K562 (cell line): ENCODE measurements around the gene CNFN. TPM values are rescaled to one million over a fixed set of nuclear protein-coding genes. Genes with fewer than 3 reads are reported as not detected.

Source experiments
- ATAC-seq: fragments of 200-7000 bp; cut with Tn5 transposase; 3 replicates; pipeline ENCODE4 v1.9.1; 2020; ENCODE audit warnings: moderate library complexity
- BruUV-seq: library from RNA; stranded (reverse); fragments of 400-500 nt; replicated peaks from 2 replicates; lab custom pipeline; 2021; lab: Mats Ljungman, UMichigan
- CTCF ChIA-PET: fragments of 300-600 bp; formaldehyde crosslinking; extraction: SDS; loops from one replicate; lab custom pipeline; 2021; ENCODE audit warnings: low intra/inter-chr PET ratio; lab: Yijun Ruan, JAX
- POLR2A ChIA-PET: fragments of 300-600, 350-650 bp; sonication (Branson Sonifier 250); formaldehyde crosslinking; extraction: SDS; loops from one replicate; lab custom pipeline; 2021; ENCODE audit warnings: antibody characterized with exemption, inconsistent platforms; lab: Yijun Ruan, JAX
- DNase-seq, 4 experiments: peaks; one replicate each; pipeline versions ENCODE4 v3.0.0 to v3.0.0-alpha.2; 2011 to 2018; ENCODE audit warnings: low spot score in 3 of 4, mixed read lengths in 3 of 4; ENCODE audit errors: extremely low read depth in 1 of 4
- FAIRE-seq: peaks from 2 replicates; lab custom pipeline; 2011; peaks lifted over from hg19 to GRCh38; lab: Jason Lieb, UNC
- H2AFZ ChIP-seq: 2 replicates; pipeline ENCODE4 v1.6.0; 2011; ENCODE audit warnings: low read depth, low read length, control low read depth, inconsistent platforms
- H3K27ac ChIP-seq: fragments of 200-600 bp; 3 replicates; pipeline ENCODE4 v1.8.0; 2011; ENCODE audit warnings: low read depth, mild to moderate bottlenecking, control low read depth, inconsistent platforms, low read length, moderate library complexity, mixed read lengths; ENCODE audit errors: extremely low read depth
- H3K27me3 ChIP-seq, 2 experiments: fragments of 300-600 bp in 1 of 2; 2 replicates in 1 of 2; 3 replicates in 1 of 2; pipeline versions ENCODE4 v1.6.0 to v1.8.0; 2011; ENCODE audit warnings: inconsistent platforms in 2 of 2, low read length in 2 of 2, mild to moderate bottlenecking in 1 of 2, mixed read lengths in 1 of 2, moderate library complexity in 1 of 2; ENCODE audit not compliant: control insufficient read depth in 2 of 2, insufficient read depth in 2 of 2
- H3K36me3 ChIP-seq: fragments of 300-600 bp; 3 replicates; pipeline ENCODE4 v1.8.0; 2011; ENCODE audit warnings: mild to moderate bottlenecking, low read length, inconsistent platforms; ENCODE audit not compliant: control insufficient read depth, insufficient read depth
- H3K4me1 ChIP-seq, 2 experiments: fragments of 200-600 bp in 1 of 2; replicated peaks in 1 of 2; 2 replicates in 1 of 2; 3 replicates in 1 of 2; pipeline versions ENCODE4 v1.5.1 to v1.8.0; 2011; ENCODE audit warnings: inconsistent platforms in 2 of 2, low read length in 2 of 2, mild to moderate bottlenecking in 1 of 2, mixed read lengths in 1 of 2, moderate library complexity in 1 of 2; ENCODE audit not compliant: control insufficient read depth in 2 of 2, insufficient read depth in 2 of 2
- H3K4me2 ChIP-seq: 2 replicates; pipeline ENCODE4 v1.6.1; 2011; ENCODE audit warnings: low read length, control low read depth, inconsistent platforms, mixed read lengths; ENCODE audit not compliant: insufficient read depth
- H3K4me3 ChIP-seq: fragments of 200-600 bp; sonication (generic), shearing (Covaris generic); 2 replicates; pipeline ENCODE4 v1.5.1; 2016; ENCODE audit warnings: control low read depth, inconsistent platforms
- H3K79me2 ChIP-seq: fragments of 200-600 bp; 3 replicates; pipeline ENCODE4 v1.8.0; 2011; ENCODE audit warnings: low read length, inconsistent platforms; ENCODE audit not compliant: control insufficient read depth, insufficient read depth
- H3K9ac ChIP-seq, 2 experiments: 2 replicates each; pipeline versions ENCODE4 v1.6.0 to v1.6.1; 2011; ENCODE audit warnings: low read depth in 2 of 2, low read length in 2 of 2, control low read depth in 1 of 2, inconsistent platforms in 1 of 2, mild to moderate bottlenecking in 1 of 2, mixed read lengths in 1 of 2; ENCODE audit not compliant: insufficient read depth in 1 of 2
- H3K9me1 ChIP-seq: one replicate; pipeline ENCODE4 v1.6.0; 2011; ENCODE audit warnings: inconsistent platforms, mild to moderate bottlenecking, low read length, moderate library complexity; ENCODE audit not compliant: control insufficient read depth, insufficient read depth
- H3K9me3 ChIP-seq: replicated peaks from 2 replicates; pipeline ENCODE4 v1.5.1; 2011; ENCODE audit warnings: low read depth, low read length, inconsistent platforms; ENCODE audit not compliant: control insufficient read depth, insufficient read depth
- H4K20me1 ChIP-seq: replicated peaks from 2 replicates; pipeline ENCODE4 v1.6.1; 2011; ENCODE audit warnings: low read length, inconsistent platforms, mixed read lengths; ENCODE audit not compliant: control insufficient read depth, insufficient read depth
- BCOR ChIP-seq: fragments of 450-650 bp; IDR thresholded peaks from 2 replicates; pipeline ENCODE4 v1.6.1; 2016
- EZH2 ChIP-seq: IDR thresholded peaks from 2 replicates; pipeline ENCODE4 v1.6.1; 2012; ENCODE audit warnings: low read depth, mild to moderate bottlenecking, inconsistent platforms, low read length, borderline replicate concordance
- MEIS2 ChIP-seq: fragments of 450-650 bp; IDR thresholded peaks from 2 replicates; pipeline ENCODE4 v1.6.1; 2014; ENCODE audit warnings: mild to moderate bottlenecking; ENCODE audit not compliant: partially characterized antibody
- PHTF2 ChIP-seq: fragments of 250-450 bp; sonication (Bioruptor Pico); IDR thresholded peaks from 2 replicates; pipeline ENCODE4 v1.5.0; 2021; ENCODE audit warnings: mild to moderate bottlenecking
- PURB ChIP-seq: sonication (generic); formaldehyde crosslinking; IDR thresholded peaks from 2 replicates; pipeline ENCODE4 v1.9.0; 2021; ENCODE audit warnings: low read depth, mild to moderate bottlenecking, missing genetic modification reagents
- SIN3B ChIP-seq: fragments of 450-650 bp; IDR thresholded peaks from 2 replicates; pipeline ENCODE4 v1.6.1; 2017; ENCODE audit warnings: low read depth, mild to moderate bottlenecking, moderate library complexity
- ZNF140 ChIP-seq: fragments of 250-450 bp; sonication (Bioruptor Pico); IDR thresholded peaks from 2 replicates; pipeline ENCODE4 v1.8.0; 2021; ENCODE audit warnings: moderate library complexity, mild to moderate bottlenecking, inconsistent platforms
- ZNF707 ChIP-seq: fragments of 250-450 bp; sonication (Bioruptor Pico); conservative IDR thresholded peaks from 2 replicates; pipeline ENCODE4 v1.8.0; 2022; ENCODE audit warnings: inconsistent platforms, mild to moderate bottlenecking, moderate library complexity
- ZNF766 ChIP-seq: fragments of 200-800 bp; sonication (Bioruptor generic); conservative IDR thresholded peaks from 2 replicates; pipeline ENCODE4 v1.6.1; 2016; ENCODE audit warnings: missing genetic modification characterization, missing compliant biosample characterization
- WGBS: fragments of 100-300 bp; shearing (Covaris generic); methylation state at CpG from one replicate; pipeline ENCODE4 v1.1.6; 2016; ENCODE audit warnings: low coverage, mixed read lengths; ENCODE audit not compliant: insufficient coverage; ENCODE audit errors: missing lambda C conversion rate; 5-methylcytosine and 5-hydroxymethylcytosine counted together
- in situ Hi-C: fragments of 300-500 bp; cut with MboI; formaldehyde crosslinking; loops from 4 replicates; pipeline ENCODE4 v1.15.0; 2018; ENCODE audit warnings: inconsistent platforms, mixed read lengths
- intact Hi-C: fragments of 100-400 bp; cut with micrococcal nuclease; formaldehyde crosslinking; loops from 2 replicates; pipeline ENCODE4 v1.14.2; 2022
- polyA plus RNA-seq, 8 experiments: library from polyadenylated mRNA; depleted of rRNA in 4 of 8; stranded (reverse) in 5 of 8; unstranded in 3 of 8; fragments of >200 nt; fragmentation: Nextera tagmentation in 2 of 8; fragmentation: Illumina TruSeq in 1 of 8; extraction: Ambion mirVana in 2 of 8; extraction: Trizol in 1 of 8; gene quantifications; 2 replicates each; pipeline versions ENCODE4 v1.2.1 to v1.2.3, GENCODE V29; 2011 to 2014; ENCODE audit warnings: inconsistent platforms in 1 of 8, missing spikeins in 1 of 8
- total RNA-seq, 7 experiments: library from RNA; depleted of rRNA in 6 of 7; stranded (reverse); fragments of >200 nt in 6 of 7; fragmentation: Illumina TruSeq in 2 of 7; extraction: Trizol in 2 of 7; gene quantifications; 2 replicates each; pipeline versions ENCODE4 v1.2.1 to v1.2.3, GENCODE V29; 2011 to 2021; ENCODE audit warnings: low replicate concordance in 1 of 7
- TF ChIP-seq, protein P1 (sequence below): sonication (generic); formaldehyde crosslinking; IDR thresholded peaks from 2 replicates; pipeline ENCODE4 v1.4.0; 2020; ENCODE audit warnings: mild to moderate bottlenecking, missing genetic modification reagents

The CNFN gene
- total and polyA plus RNA-seq, 9 of the 15 experiments (the other 6 are each of a cell fraction or from before 2014, with no cell fraction given) = 0.18 to 0.52 (median 0.27) TPM; not detected in 5

DNA sequence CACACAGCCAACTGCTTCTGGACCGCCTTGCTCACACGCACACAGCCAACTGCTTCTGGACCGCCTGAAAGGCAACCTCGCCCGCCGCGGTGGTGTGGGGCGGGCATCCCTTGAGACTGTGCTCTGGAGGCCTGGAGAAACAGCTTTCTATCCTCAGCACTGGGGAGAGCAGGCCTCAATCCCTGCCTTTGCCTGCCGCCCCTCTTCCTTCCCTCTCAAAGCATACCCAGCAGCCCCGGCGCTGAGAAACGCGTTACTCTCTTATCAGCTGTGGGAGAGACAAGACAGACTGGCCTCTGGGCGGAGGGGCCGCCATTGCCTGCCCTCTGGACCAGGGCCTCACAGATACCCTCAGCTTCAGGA, 34.2 kb upstream of the CNFN start:
- FAIRE-seq = no peak
- no peak for TF ChIP-seq PHTF2 (CRISPR knock-in tag)
- TF ChIP-seq ZNF766 (CRISPR knock-in tag) = no peak
- TF ChIP-seq SIN3B = no peak
- TF ChIP-seq PURB (CRISPR knock-in tag) = no peak
- TF ChIP-seq ZNF707 (CRISPR knock-in tag) = no peak
- TF ChIP-seq BCOR = no peak
- TF ChIP-seq, protein P1, sequence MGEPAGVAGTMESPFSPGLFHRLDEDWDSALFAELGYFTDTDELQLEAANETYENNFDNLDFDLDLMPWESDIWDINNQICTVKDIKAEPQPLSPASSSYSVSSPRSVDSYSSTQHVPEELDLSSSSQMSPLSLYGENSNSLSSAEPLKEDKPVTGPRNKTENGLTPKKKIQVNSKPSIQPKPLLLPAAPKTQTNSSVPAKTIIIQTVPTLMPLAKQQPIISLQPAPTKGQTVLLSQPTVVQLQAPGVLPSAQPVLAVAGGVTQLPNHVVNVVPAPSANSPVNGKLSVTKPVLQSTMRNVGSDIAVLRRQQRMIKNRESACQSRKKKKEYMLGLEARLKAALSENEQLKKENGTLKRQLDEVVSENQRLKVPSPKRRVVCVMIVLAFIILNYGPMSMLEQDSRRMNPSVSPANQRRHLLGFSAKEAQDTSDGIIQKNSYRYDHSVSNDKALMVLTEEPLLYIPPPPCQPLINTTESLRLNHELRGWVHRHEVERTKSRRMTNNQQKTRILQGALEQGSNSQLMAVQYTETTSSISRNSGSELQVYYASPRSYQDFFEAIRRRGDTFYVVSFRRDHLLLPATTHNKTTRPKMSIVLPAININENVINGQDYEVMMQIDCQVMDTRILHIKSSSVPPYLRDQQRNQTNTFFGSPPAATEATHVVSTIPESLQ (CRISPR knock-in tag) = no peak
- no peak for TF ChIP-seq MEIS2
- no peak for TF ChIP-seq ZNF140 (CRISPR knock-in tag)
- no peak for TF ChIP-seq EZH2

More for the DNA sequence above, 34.2 kb upstream of the CNFN start:
- Histone ChIP-seq H3K4me3 (no peak overlapping the region), H3K79me2 (no peaks in the 10 kb centered on the region), H2AFZ (peak overlapping the region; percentile 78), H3K27ac (no peak overlapping the region), H3K27me3 (peaks cover 0 to 5% of the 10 kb centered on the region in 2 experiments; a peak in 1 of 5 replicates), H4K20me1 (no peaks in the 10 kb centered on the region), H3K4me2 (peak overlapping the region; percentile 31; the same call in 1 of the 2 replicates), H3K36me3 (no peaks in the 10 kb centered on the region), H3K9me1 (no peaks in the 10 kb centered on the region), H3K9me3 (no peaks in the 10 kb centered on the region), H3K4me1 (peaks cover 0 to 25% of the 10 kb centered on the region in 2 experiments; a peak in 2 of 5 replicates), H3K9ac (0 out of 4 replicates have a peak overlapping the region, but pooled peaks of 1 of the 2 experiments have one; percentile 14)
- intact Hi-C loops = no loop called here
- peak; percentile 60 for ATAC-seq
- BruUV-seq = no TSS peak
- ChIA-PET POLR2A (interaction anchor here (0.6 to 1.0 kb wide), 3 partner anchors 14 to 64 kb away, joined by 3 to 4 read pairs (median 3); no protein-coding TSS in a partner anchor), CTCF (no interaction called here)
- DNase-seq = peak in 1 of 4 experiments; percentile 26
- WGBS = 44% methylated on average over 14 of the region's 15 CpGs
- in situ Hi-C loops = no loop called here
